ENCODE data around the gene DENND2C.

The DENND2C gene

DNA sequence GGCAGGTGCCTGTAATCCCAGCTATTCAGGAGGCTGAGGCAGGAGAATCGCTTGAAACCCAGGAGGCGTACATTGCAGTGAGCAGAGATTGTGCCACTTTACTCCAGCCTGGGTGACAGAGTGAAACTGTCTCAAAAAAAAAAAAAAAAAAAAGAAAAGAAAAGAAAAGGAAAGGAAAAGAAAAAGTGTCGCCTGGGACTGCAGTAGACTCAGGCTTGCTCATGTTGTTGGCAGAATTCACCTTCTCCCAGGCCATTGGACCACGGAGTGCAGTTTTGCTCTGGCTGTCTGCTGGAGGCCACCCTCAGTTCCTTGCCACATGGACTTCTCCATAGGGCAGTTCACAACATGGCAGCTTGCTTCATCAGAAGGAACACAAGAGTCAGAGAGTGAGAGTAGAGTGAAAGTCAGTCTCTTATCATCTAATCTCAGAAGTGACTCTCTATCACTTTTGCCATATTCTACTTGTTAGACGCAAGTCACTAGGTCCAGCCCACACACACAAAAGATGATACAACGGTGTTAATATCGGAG, 117.7 kb downstream of the DENND2C start:
- no peak overlapping the region for H3K4me3 ChIP-seq (ENCODE audit: low read depth, low read length)
- DNase-seq (ENCODE audit: low read depth, low spot score): no peak
- ChIA-PET CTCF (interaction anchor here (1.0 kb wide), 1 partner anchor 205 kb away, joined by 3 read pairs; no protein-coding TSS in a partner anchor), POLR2A (no interaction called here)
- TF ChIP-seq, protein P1, sequence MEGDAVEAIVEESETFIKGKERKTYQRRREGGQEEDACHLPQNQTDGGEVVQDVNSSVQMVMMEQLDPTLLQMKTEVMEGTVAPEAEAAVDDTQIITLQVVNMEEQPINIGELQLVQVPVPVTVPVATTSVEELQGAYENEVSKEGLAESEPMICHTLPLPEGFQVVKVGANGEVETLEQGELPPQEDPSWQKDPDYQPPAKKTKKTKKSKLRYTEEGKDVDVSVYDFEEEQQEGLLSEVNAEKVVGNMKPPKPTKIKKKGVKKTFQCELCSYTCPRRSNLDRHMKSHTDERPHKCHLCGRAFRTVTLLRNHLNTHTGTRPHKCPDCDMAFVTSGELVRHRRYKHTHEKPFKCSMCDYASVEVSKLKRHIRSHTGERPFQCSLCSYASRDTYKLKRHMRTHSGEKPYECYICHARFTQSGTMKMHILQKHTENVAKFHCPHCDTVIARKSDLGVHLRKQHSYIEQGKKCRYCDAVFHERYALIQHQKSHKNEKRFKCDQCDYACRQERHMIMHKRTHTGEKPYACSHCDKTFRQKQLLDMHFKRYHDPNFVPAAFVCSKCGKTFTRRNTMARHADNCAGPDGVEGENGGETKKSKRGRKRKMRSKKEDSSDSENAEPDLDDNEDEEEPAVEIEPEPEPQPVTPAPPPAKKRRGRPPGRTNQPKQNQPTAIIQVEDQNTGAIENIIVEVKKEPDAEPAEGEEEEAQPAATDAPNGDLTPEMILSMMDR (IDR thresholded peaks at IDR 0.05; ENCODE audit: insufficient read depth, low read length, missing control alignments): no peak

DNA sequence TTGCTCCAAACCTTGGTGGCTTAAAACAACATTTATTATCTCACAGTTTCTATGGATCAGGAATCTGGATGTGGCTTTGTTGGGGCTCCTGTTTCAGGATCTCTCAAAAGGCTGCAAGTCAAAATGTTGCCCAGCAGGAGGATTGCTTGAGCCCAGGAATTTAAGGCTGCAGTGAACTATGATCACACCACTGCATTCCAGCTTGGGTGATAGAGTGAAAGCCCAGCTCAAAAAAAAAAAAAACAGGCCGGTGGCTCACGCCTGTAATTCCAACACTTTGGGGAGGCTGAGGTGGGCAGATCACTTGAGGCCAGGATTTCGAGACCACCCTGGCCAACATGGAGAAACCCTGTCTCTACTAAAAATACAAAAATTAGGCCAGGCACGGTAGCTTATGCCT, 118.4 kb downstream of the DENND2C start:
- ChIA-PET CTCF (interaction anchor here (0.6 to 1.0 kb wide), 2 partner anchors 124 to 204 kb away, joined by 3 read pairs; no protein-coding TSS in a partner anchor), POLR2A (no interaction called here)
- H3K4me3 ChIP-seq (ENCODE audit: low read depth, low read length): no peak overlapping the region
- DNase-seq (ENCODE audit: low read depth, low spot score): no peak
- TF ChIP-seq, protein P1 (IDR thresholded peaks at IDR 0.05; ENCODE audit: insufficient read depth, low read length, missing control alignments): no peak

DNA sequence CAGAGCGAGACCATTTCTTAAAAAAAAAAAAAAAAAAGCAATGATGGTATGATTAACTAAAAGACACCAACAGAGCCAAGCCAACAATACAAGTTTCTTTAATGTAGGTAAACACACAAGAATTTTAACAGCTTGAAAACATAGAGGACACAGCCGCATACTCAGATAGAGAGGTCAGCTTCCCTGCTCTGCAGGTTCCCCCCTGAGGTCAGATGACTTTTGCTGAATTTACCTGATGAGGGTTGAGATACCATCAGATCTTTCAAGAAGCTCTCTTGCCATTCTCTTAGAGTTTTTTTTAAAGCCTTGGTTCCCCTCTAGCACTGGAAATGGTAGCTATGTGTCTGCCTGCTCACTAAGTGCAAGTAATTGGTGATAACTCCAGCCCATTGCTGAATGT, 119.5 kb downstream of the DENND2C start:
- TF ChIP-seq, protein P1 (IDR thresholded peaks at IDR 0.05; ENCODE audit: insufficient read depth, low read length, missing control alignments): no peak
- H3K4me3 ChIP-seq (ENCODE audit: low read depth, low read length): no peak overlapping the region
- POLR2A ChIA-PET: no interaction called here
- DNase-seq (ENCODE audit: low read depth, low spot score): no peak
- CTCF ChIA-PET: no interaction called here

DNA sequence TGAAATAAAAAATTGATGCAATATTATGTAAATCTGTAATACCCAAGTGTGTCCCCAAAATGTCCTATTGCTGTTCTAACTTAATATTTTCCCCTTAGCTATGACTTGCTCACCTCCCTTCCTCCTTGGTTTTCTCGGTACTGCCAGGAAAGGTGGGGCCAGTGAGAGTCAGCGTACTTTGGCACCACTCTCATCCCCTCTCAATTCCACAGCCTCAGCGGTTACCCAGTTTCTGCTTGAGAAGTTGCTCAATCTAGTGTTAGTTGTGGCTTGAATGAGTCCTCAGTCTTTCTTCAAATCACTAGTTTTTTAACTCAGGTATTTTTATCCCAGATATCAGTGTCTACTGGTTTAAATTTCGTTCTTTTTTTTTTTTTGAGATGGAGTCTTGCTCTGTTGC, 120.7 kb downstream of the DENND2C start:
- ChIA-PET CTCF (interaction anchor here (2.2 kb wide), 1 partner anchor 9 kb away, joined by 4 read pairs; no protein-coding TSS in a partner anchor), POLR2A (no interaction called here)
- H3K4me3 ChIP-seq (ENCODE audit: low read depth, low read length): no peak overlapping the region

DNA sequence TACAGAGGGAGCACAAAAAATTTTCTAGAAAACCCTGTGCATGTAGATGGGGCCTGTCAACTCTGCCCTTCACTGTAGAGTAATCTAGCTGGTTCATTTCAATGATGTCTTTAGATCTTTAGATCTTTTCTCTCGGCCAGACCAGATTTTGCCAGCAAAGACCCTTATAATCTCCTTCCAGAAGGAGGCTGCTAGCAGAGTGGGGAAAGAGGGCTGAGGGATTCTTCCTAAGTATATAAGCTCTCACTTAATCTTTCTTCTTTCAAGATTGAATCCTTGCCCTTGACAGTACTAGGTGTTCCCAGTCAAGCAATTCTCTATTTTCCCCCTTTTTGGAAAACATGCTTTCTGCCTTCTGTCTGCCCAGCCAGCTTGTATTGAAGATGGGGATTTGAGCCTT, 122.8 kb downstream of the DENND2C start:
- TF ChIP-seq, protein P1 (IDR thresholded peaks at IDR 0.05; ENCODE audit: insufficient read depth, low read length, missing control alignments): no peak
- CTCF ChIA-PET: interaction anchor here (2.2 kb wide), 1 partner anchor 11 kb away, joined by 4 read pairs; no protein-coding TSS in a partner anchor
- POLR2A ChIA-PET: no interaction called here
- no peak for DNase-seq (ENCODE audit: low read depth, low spot score)
- no peak overlapping the region for H3K4me3 ChIP-seq (ENCODE audit: low read depth, low read length)

More for the DNA sequence above, 120.7 kb downstream of the DENND2C start:
- TF ChIP-seq, protein P1 (IDR thresholded peaks at IDR 0.05; ENCODE audit: insufficient read depth, low read length, missing control alignments): no peak
- DNase-seq (ENCODE audit: low read depth, low spot score): no peak

DNA sequence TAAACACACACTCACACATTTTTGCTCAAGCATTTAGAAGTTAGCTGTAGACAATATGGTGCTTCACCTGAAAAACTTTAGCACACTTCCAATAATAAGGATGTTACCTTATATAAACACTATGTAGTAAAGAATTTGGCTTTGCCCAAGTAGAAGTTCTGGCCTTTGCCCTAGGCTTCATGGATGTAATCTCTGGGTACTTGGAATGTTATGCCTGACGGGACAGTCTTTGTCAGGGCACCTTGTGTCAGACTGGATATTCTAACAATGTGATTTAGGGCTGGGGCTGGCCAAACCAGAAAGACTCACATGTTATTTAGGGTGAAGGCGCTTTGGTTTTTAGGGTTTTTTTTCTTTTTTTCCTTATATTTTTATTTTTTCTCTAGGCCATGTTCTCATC, 124.1 kb downstream of the DENND2C start:
- no peak overlapping the region for H3K4me3 ChIP-seq (ENCODE audit: low read depth, low read length)
- POLR2A ChIA-PET: no interaction called here
- TF ChIP-seq, protein P1 (IDR thresholded peaks at IDR 0.05; ENCODE audit: insufficient read depth, low read length, missing control alignments): no peak
- DNase-seq (ENCODE audit: low read depth, low spot score): no peak
- CTCF ChIA-PET: no interaction called here

Measured in AG04449 (cell line).